ENCODE measurements around the gene IGIP.

The IGIP gene

GRCh38 chr5:140125637-140126036 is at the start of gene IGIP:
Gene IGIP, plus strand, starts transcription at chr5:140125937. Its CDS starts 2,540 bp downstream, at chr5:140128477.
- DNase-seq (ENCODE audit: low spot score), result no peak

DNA sequence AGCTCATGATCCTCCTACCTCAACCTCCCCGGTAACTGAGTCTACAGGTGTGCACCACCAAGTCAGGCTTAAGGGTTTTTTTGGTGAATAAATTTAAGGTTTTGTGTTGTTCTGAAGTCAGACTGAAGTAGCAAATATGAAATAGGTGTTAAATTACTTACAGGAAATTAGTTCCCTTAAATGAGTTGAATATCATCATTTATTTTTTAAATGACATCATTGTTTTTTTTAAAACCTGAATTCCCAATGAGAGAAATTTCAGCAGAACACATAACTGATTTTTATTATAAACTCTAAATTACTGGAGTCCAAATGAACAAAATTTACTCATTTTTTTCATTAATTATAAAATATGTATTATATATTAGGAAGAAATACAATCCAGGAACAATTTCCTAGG is 49.6 kb upstream of the IGIP start:
- no peak for DNase-seq (ENCODE audit: low spot score)

DNA sequence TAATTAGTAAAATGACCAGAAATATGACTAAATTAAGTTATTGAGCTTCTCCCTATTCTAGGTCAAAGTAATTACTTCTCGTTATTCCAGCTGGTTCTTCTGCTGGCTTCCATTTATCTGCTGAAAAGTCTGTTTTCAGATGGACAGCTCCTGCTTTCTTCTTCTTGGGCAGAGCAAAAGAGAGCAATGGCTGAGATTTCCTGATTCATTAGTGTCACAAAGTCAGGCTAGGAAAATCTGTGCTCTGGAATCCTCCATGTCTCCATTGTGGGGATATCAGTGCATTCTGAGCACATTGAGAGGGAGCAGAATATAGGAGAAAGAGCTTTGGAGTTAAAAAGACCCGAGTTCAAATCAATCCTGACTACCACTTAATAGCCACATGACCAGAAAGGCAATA is 48.9 kb upstream of the IGIP start:
- no peak for DNase-seq (ENCODE audit: low spot score)

GRCh38 chr5:140083120-140083519 is 42.6 kb upstream of the IGIP start:
- no peak for DNase-seq (ENCODE audit: low spot score)

DNA sequence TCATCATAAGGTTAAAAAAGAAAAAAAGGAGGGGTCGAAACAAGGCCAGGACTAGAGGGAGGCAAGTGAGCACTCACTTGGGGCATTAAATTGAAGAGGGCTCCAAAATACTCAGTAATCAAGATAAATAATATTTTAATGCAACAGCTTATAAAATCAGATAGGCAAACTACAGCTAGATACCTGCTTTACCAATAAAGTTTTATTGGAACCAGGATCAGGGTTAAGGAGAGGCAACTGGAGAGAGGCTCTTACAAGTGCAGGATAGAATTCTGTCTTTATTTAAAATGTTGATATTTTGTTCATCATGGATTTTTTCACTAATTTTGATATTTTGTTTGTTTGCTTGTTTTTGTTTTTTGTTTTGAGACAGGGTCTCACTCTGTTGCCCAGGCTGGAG is 42.1 kb upstream of the IGIP start:
- no peak for DNase-seq (ENCODE audit: low spot score)

GRCh38 chr5:140084541-140084940 is 41.2 kb upstream of the IGIP start:
- no peak for DNase-seq (ENCODE audit: low spot score)

- no peak for DNase-seq (ENCODE audit: low spot score)
Measured at GRCh38 chr5:140090251-140090650, 35.5 kb upstream of the IGIP start.

- no peak for DNase-seq (ENCODE audit: low spot score)
Measured at GRCh38 chr5:140093179-140093578, 32.6 kb upstream of the IGIP start.

DNA sequence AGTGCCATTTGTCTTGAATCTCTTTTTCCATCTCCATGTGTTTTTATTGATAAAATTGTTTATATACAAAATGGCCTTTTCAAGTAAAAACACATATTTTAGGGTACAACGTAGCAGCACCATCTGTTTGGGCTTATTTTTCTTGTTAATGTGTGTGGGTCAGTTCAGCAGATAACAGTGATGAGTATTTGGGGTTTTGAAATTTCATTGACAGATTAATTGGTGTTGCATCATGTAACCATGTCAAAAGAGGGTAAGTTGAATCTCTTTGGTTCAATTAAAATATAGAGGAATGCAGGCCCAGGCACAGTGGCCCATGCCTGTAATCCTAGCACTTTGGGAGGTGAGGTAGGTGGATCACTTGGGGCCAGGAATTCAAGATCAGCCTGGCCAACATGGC is 31.9 kb upstream of the IGIP start:
- DNase-seq (ENCODE audit: low spot score), result no peak

DNA sequence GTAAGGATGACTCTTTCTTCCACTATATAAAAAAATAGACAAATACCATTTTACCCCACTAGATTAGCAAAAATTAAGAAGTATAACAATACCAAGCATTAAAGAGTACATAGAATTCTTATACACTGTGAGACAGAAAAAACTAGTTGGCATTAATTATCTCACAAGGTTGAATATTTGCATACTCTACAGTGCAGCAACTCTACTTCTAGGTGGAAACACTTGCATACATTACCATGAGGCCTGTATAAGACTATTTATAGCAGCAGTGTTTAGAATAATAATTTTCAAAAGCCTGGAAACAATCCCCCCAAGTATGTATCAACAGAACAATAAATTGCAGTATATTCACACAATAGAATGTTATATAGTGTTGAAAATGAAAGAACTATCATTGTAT is 30.8 kb upstream of the IGIP start:
- no peak for DNase-seq (ENCODE audit: low spot score)

DNA sequence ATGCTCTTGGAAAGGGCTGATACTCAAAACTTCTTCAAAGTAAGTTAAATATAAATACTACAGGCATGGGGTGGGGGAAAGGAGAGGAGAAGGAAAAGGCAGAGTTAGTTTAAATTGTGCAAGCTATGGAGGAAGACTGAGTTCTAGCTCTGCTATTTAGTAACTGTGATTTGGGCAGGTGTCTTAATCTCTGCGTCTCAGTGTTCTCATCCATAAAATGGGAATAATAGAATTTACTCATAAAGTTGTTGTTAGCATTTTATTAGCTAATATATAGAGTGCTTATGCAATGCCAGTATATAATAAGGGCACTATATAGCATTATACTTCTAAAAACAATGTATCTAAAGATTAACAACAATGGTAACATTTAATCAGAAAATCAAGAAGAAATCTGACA is 24.6 kb upstream of the IGIP start:
- no peak for DNase-seq (ENCODE audit: low spot score)

DNA sequence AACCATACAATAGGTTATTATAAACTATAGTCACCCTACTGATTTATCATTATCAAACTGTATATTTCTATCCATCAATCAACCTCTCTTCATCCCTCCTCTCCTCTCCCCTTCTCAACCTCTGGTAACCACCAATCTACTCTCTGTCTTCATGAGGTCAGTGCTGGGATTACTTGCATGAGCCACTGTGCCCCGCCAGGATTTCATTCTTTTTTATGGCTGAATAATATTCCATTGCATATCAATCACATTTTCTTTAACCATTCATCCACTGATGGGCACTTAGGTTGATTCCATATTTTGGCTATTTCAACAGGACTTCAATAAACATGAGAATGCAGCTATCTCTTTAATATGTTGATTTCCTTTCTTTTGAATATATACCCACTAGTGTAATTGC is 22.6 kb upstream of the IGIP start:
- no peak for DNase-seq (ENCODE audit: low spot score)

DNA sequence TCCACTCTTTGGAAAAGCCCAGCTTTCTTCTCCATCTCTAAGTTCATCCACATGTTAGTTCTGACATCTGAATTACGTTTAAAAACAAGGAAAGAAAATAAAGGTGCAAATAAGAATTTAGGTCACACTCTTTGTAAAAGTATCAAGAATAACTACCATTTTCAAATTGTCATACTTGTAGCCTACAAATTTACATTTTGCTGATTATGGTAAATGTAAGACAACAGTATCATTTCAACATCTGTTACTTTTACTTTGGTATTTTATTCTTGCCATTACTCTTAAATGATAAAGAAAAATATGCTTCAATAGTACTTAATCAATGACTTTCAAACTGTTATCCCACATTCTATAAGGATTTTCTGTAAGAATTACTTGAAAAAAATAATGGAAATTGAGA is 21.6 kb upstream of the IGIP start:
- DNase-seq (ENCODE audit: low spot score), result no peak

DNA sequence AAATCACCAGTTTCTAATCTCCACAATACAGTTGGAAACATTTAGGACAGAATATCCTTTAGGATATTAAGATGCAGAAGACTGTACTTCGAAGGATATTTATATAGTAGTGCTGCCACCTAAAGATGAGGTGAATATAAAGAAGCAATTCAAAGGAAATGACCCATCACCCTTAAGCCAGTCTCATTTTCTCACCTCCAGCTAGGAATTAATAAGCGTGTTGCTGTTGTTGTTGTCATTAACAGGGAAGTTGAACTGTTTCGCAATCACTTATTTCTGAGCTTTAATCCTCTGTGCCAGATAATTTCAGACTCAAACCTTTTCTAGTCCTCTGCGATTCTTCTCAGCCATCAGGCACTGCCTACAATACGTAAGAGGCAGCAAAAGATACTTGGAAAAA is 19.6 kb upstream of the IGIP start:
- DNase-seq (ENCODE audit: low spot score), result no peak

DNA sequence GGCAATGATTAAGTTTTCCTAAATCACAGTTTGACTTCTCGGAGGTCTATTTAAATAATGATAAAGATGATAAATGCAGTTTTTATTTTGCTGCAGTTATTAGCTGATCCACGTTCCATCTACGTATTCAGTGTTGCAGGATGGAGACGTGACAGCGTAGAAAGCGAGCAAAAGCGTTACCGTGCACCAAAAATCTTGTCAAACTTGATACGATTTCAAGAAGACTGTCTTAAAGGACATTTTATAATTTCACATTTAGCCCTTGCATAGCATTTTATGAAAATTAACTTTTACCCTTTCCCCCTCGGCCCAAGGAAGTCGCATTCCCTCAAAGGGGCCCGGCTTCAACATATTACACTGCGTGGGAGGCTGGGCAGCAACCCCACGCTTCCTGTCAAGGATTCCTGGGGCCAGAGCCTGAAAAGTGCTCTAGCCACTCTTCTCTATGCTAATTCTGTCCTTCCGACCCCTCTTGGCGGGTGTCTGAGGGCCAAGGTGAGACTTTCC is 18.9 kb upstream of the IGIP start:
- no peak for DNase-seq (ENCODE audit: low spot score)

DNA sequence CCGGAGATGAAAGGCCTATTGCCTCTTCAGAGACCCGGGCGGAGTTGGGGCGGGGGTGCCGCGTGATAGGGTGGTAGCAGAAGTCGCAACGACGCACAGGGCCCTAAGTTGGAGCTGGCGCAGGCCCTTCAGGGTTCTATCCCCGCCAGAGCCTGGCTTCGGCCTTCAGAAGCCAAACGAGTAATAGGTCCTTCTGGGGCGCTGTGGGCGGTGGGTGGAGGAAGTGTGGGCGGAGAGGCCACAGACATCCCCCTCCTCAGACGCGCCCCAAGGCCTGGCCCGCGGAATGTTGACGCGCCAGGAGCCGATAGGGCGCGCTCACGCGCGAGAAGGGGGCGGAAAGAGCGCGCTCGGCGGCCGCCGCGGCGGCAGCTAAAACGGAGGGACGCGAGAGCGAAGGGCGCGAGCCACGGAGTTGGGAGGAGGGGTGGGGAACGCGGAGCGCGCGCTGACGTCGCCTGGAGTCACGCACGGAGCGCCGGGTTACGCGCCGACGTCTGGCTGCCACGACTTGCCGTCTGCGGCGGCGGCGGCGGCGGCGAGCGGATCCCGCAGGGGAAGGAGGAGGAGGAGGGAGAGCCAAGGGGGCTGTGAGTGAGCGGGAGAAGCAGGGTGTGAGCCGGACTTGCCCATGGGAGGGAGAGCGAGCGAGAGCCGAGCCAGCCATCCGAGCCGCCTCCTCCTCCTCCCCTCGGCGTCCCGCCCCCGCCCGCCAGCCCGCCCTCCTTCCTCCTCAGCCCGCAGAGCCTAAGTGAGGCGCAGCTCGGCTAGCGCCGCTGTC is 18.2 kb upstream of the IGIP start:
- DNase-seq (ENCODE audit: low spot score), result peak; percentile 92

DNA sequence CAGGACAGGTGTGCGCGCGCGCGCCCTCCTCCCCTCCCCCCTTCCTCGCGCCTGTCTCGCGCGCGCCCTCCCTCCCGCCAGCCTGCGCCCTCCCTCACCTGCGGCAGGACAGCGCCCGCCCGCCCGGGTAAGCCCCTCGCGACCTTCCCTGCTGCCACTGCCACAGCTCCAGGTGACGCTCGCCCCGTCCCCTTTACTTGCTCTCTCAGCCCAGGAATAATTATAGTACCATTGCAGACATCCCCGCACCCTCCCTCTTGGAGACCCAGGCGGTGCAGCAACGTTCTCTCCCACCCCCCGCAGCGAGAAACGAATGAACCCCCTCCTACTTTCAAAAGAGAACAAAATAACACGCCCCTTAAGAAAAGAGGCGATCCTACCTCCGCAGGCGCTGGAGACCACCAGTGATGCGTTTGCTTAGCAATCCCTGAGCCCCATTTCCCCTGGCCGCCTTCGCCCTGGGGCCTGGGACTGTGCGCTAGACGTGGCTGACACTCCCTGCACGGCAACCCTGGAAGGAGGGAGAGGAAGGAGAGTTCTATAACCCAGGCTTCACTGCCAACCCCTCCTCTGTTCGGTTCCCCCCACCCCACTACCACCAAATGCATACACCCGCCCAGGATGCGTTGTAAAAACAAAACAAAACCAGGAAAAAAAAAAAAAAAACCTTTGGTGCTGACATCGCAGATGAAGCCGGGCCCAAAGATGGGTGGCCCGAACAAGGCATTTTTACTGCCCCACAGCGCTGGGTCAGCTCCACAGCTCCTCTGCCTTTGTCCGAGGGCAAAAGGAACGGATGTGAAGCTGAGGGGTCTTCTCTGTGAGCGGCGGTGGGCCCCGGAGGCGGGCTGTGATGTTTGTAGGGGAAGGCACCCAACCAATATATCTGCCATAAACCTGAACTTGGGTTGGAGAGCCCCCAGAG is 17.4 kb upstream of the IGIP start:
- DNase-seq (ENCODE audit: low spot score), result peak; percentile 66

DNA sequence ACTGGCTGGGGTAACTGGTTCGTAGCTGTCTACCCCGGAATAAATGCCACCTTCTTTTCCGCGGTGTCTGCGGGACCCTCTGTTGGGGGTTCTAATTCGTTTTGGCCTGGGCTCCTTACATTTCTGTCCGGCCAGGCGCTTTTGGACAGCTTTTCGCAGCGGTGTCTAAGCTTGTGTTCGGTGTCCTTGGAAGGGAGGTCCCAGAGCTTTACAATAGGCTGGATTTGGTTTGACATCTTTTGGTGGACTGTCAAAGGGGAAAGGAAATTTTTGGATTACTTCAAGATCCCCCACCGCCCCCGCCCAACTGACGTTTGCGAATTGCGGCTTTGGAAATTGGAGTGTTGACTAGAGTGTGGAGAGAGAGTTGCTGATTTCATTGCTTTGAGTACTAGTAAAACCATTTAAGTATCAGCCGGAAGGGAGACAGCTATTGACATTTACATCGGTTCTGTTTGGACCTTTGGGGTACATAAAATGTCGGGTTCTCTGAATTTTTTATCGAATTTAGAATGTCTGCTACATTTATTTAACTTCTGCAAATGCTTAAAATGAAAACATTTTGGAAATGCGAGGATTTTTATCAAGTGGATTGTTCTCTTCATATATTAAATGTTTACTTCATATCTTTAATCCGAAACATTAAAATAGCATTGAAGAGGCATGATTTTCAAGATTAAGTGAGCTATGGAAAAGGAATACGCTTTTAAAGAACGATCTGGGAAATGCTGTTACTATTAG is 16.5 kb upstream of the IGIP start:
- peak; percentile 56 for DNase-seq (ENCODE audit: low spot score)

- DNase-seq (ENCODE audit: low spot score), result no peak
Measured at GRCh38 chr5:140109759-140110645, 15.7 kb upstream of the IGIP start.

DNA sequence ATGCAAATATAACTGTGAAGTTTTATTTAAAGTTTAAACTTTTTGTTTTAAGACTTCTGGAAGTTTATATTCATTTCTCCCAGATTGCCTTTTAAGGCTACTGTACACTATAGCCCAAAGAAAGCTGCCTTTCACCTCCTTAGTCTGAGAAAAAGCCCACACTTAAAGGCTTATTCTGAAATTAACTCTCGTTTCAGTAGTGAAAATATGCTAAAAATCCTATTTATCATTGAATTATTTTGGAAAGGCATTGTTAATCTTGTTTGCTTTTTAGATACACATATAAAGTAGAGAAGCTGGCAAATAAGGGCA is 15.1 kb upstream of the IGIP start:
- DNase-seq (ENCODE audit: low spot score), result no peak

DNA sequence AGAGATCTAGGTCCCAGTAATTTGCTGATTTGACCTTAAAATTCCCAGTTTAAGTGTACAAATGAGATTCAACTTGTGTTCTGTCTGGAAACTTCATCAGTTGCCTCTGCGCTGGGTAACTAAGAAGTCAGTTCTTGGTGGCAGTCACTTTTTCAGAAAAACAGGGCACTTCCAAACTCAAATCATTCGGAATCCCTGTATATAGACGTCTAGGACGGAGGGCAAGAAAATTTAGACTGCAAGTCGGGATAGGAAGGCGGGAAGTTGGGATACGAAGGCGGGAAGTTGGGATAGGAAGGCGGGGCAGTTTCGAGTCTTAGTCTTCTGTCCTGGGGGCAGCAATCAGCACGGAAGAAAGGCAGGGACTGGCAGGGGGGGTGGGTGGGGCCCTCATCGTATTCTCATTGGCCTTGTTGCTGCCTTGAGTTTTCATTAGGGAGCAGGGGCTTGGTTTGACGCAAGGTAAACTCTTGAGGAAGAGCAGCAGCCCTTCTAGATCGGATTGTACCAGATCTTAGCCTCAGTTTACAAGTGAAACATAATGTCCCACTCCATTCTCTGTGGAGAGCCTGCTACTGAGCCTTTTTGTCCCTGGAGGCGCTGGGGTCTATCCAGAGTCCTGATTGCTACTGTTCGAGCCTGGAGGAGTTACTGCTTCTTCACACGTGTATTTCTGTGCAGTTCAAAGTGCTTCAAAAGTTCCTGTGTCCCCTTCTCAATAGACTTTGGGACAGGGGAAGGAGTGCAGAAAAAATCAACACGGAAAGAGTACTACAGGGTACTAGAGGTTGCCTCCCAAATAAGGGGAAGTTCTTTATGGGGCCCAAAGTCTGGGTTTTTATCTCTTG is 14.5 kb upstream of the IGIP start:
- peak; percentile 50 for DNase-seq (ENCODE audit: low spot score)

Measured in ecto neural progenitor cell (in vitro differentiated cells).